H1 (cell line): ENCODE data around the gene PLA2G1B. TPM values are rescaled to one million over a fixed set of nuclear protein-coding genes. Genes with fewer than 3 reads are reported as not detected.

Source experiments
- CTCF ChIA-PET: fragments of 300-600 bp; sonication (Branson Sonifier 250); formaldehyde crosslinking; loops from one replicate; lab custom pipeline; 2021; ENCODE audit not compliant: partially characterized antibody; lab: Charles Lee
- POLR2A ChIA-PET: fragments of 300-600 bp; sonication (Branson Sonifier 250); formaldehyde crosslinking; loops from one replicate; lab custom pipeline; 2021; ENCODE audit warnings: inconsistent platforms; ENCODE audit not compliant: partially characterized antibody; lab: Charles Lee
- DNase-seq, 2 experiments: peaks; one replicate each; pipeline versions ENCODE4 v3.0.0 to v3.0.0-alpha.2; 2010 to 2022; ENCODE audit warnings: low spot score in 2 of 2, low read depth in 1 of 2, mixed read lengths in 1 of 2
- FAIRE-seq: peaks from 2 replicates; lab custom pipeline; 2011; peaks lifted over from hg19 to GRCh38; lab: Jason Lieb, UNC
- H2AFZ ChIP-seq: 2 replicates; pipeline ENCODE4 v1.8.1; 2012; ENCODE audit warnings: low read length, inconsistent platforms
- H2AK5ac ChIP-seq: 2 replicates; pipeline ENCODE4 v1.6.1; 2013; ENCODE audit warnings: low read depth, low read length
- H2BK120ac ChIP-seq: replicated peaks from 2 replicates; pipeline ENCODE3; 2013; ENCODE audit warnings: low read depth, low read length, inconsistent platforms
- H2BK12ac ChIP-seq: 2 replicates; pipeline ENCODE4 v1.6.1; 2013; ENCODE audit warnings: low read depth, low read length
- H2BK15ac ChIP-seq: 2 replicates; pipeline ENCODE4 v1.6.1; 2013; ENCODE audit warnings: low read length
- H2BK20ac ChIP-seq: 2 replicates; pipeline ENCODE4 v1.6.1; 2013; ENCODE audit warnings: low read length
- H2BK5ac ChIP-seq: 2 replicates; pipeline ENCODE4 v1.6.1; 2013; ENCODE audit warnings: low read depth, low read length
- H3K14ac ChIP-seq: 2 replicates; pipeline ENCODE4 v1.6.1; 2013; ENCODE audit warnings: inconsistent platforms; ENCODE audit not compliant: insufficient read length
- H3K18ac ChIP-seq: 2 replicates; pipeline ENCODE4 v1.6.1; 2013; ENCODE audit warnings: low read length; ENCODE audit errors: extremely low read depth
- H3K23ac ChIP-seq: 2 replicates; pipeline ENCODE4 v1.6.1; 2013; ENCODE audit warnings: inconsistent platforms; ENCODE audit not compliant: insufficient read length
- H3K23me2 ChIP-seq: 2 replicates; pipeline ENCODE4 v1.6.1; 2013; ENCODE audit warnings: low read depth, low read length
- H3K27ac ChIP-seq: 2 replicates; pipeline ENCODE4 v1.6.1; 2011; ENCODE audit warnings: low read depth, low read length, inconsistent platforms
- H3K27me3 ChIP-seq, 4 experiments: replicated peaks in 1 of 4; 1 replicate in 1 of 4; 2 replicates in 3 of 4; pipeline versions ENCODE4 v1.6.1 to v1.8.1; 2011 to 2013; ENCODE audit warnings: low read length in 3 of 4, mild to moderate bottlenecking in 3 of 4, inconsistent platforms in 2 of 4, mixed read lengths in 2 of 4, moderate library complexity in 1 of 4; ENCODE audit not compliant: control insufficient read depth in 3 of 4, insufficient read depth in 3 of 4; ENCODE audit errors: extremely low read depth in 1 of 4
- H3K36me3 ChIP-seq, 4 experiments: 2 replicates each; pipeline versions ENCODE4 v1.6.1 to v1.8.1; 2011 to 2013; ENCODE audit warnings: mild to moderate bottlenecking in 4 of 4, low read length in 3 of 4, moderate library complexity in 2 of 4, control low read depth in 1 of 4, inconsistent platforms in 1 of 4; ENCODE audit not compliant: insufficient read depth in 4 of 4, control insufficient read depth in 2 of 4
- H3K4ac ChIP-seq: replicated peaks from 2 replicates; pipeline ENCODE3; 2013; ENCODE audit warnings: low read length, low read depth, mixed read lengths, inconsistent platforms; ENCODE audit not compliant: insufficient read length
- H3K4me1 ChIP-seq, 4 experiments: replicated peaks in 1 of 4; 1 replicate in 1 of 4; 2 replicates in 3 of 4; pipeline versions ENCODE4 v1.6.1 to v1.8.1; 2011 to 2013; ENCODE audit warnings: low read length in 3 of 4, inconsistent platforms in 2 of 4, mixed read lengths in 1 of 4; ENCODE audit not compliant: insufficient read depth in 4 of 4, control insufficient read depth in 3 of 4
- H3K4me2 ChIP-seq, 2 experiments: 2 replicates each; pipeline versions ENCODE4 v1.6.1 to v1.8.1; 2011 to 2013; ENCODE audit warnings: low read depth in 2 of 2, low read length in 2 of 2, control low read depth in 1 of 2, inconsistent platforms in 1 of 2, mild to moderate bottlenecking in 1 of 2; ENCODE audit not compliant: insufficient read depth in 1 of 2
- H3K4me3 ChIP-seq, 4 experiments: fragments of 200-600, 300-600 bp in 1 of 4; sonication (generic), shearing (Covaris generic), sonication (Bioruptor Twin) in 1 of 4; 2 replicates each; pipeline versions ENCODE4 v1.5.1 to v1.8.1; 2011 to 2016; ENCODE audit warnings: low read length in 4 of 4, low read depth in 3 of 4, control low read depth in 2 of 4, inconsistent platforms in 2 of 4, mild to moderate bottlenecking in 2 of 4, mixed read lengths in 1 of 4, moderate library complexity in 1 of 4; ENCODE audit not compliant: insufficient read depth in 2 of 4; ENCODE audit errors: extremely low read depth in 1 of 4
- H3K56ac ChIP-seq: replicated peaks from 2 replicates; pipeline ENCODE3; 2013; ENCODE audit warnings: low read depth, mild to moderate bottlenecking, mixed read lengths, low read length, inconsistent platforms; ENCODE audit not compliant: insufficient read length
- H3K79me1 ChIP-seq: 2 replicates; pipeline ENCODE4 v1.6.1; 2013; ENCODE audit warnings: low read depth, low read length, control low read depth
- H3K79me2 ChIP-seq, 2 experiments: 2 replicates each; pipeline versions ENCODE4 v1.6.1 to v1.8.1; 2012 to 2013; ENCODE audit warnings: low read length in 2 of 2, mild to moderate bottlenecking in 2 of 2, inconsistent platforms in 1 of 2; ENCODE audit not compliant: insufficient read depth in 2 of 2, control insufficient read depth in 1 of 2
- H3K9ac ChIP-seq, 4 experiments: replicated peaks in 1 of 4; 1 replicate in 1 of 4; 2 replicates in 3 of 4; pipeline versions ENCODE4 v1.6.1 to v1.8.1; 2011 to 2013; ENCODE audit warnings: low read depth in 3 of 4, low read length in 3 of 4, control low read depth in 2 of 4, mild to moderate bottlenecking in 2 of 4, moderate library complexity in 2 of 4, inconsistent platforms in 1 of 4; ENCODE audit errors: extremely low read depth in 1 of 4
- H3K9me3 ChIP-seq, 2 experiments: 2 replicates each; pipeline versions ENCODE4 v1.6.1 to v1.8.1; 2012 to 2013; ENCODE audit warnings: mild to moderate bottlenecking in 2 of 2, moderate library complexity in 2 of 2, control low read depth in 1 of 2, inconsistent platforms in 1 of 2, low read depth in 1 of 2, low read length in 1 of 2, mixed read lengths in 1 of 2; ENCODE audit not compliant: insufficient read depth in 2 of 2
- H4K20me1 ChIP-seq, 2 experiments: replicated peaks in 1 of 2; 2 replicates each; pipeline versions ENCODE3 to v1.8.1; 2011 to 2013; ENCODE audit warnings: inconsistent platforms in 2 of 2, low read length in 2 of 2, mild to moderate bottlenecking in 1 of 2; ENCODE audit not compliant: insufficient read depth in 2 of 2, control insufficient read depth in 1 of 2
- H4K5ac ChIP-seq: 2 replicates; pipeline ENCODE4 v1.6.1; 2013; ENCODE audit warnings: low read length, low read depth, mixed read lengths, inconsistent platforms; ENCODE audit not compliant: insufficient read length
- H4K8ac ChIP-seq: 2 replicates; pipeline ENCODE4 v1.8.0; 2013; ENCODE audit warnings: mild to moderate bottlenecking, moderate library complexity, low read length, inconsistent platforms; ENCODE audit not compliant: insufficient read depth; ENCODE audit errors: extremely low read depth
- H4K91ac ChIP-seq: replicated peaks from 2 replicates; pipeline ENCODE3; 2013; ENCODE audit warnings: low read length, mixed read lengths, inconsistent platforms; ENCODE audit not compliant: insufficient read length
- EP300 ChIP-seq, 2 experiments: IDR thresholded peaks; 1 replicate in 1 of 2; 2 replicates in 1 of 2; pipeline ENCODE4 v1.6.1; 2011 to 2012; ENCODE audit warnings: low read depth in 2 of 2, low read length in 2 of 2, mild to moderate bottlenecking in 2 of 2, borderline replicate concordance in 1 of 2, inconsistent platforms in 1 of 2, moderate library complexity in 1 of 2
- KDM1A ChIP-seq: fragments of 200-600, 300-600 bp; sonication (generic); IDR thresholded peaks from 2 replicates; pipeline ENCODE4 v1.7.1; 2016; ENCODE audit warnings: mild to moderate bottlenecking, low read length, borderline replicate concordance
- POLR2AphosphoS5 ChIP-seq: IDR thresholded peaks from 2 replicates; pipeline ENCODE4 v1.6.1; 2011; ENCODE audit warnings: low read depth, low read length
- SAP30 ChIP-seq: fragments of 300-600 bp; sonication (generic); IDR thresholded peaks from 2 replicates; pipeline ENCODE4 v1.7.1; 2012; ENCODE audit warnings: low read length, moderate library complexity, mild to moderate bottlenecking, inconsistent platforms; ENCODE audit not compliant: insufficient read depth, insufficient replicate concordance
- SP2 ChIP-seq: IDR thresholded peaks from 2 replicates; pipeline ENCODE4 v1.6.1; 2012; ENCODE audit warnings: mild to moderate bottlenecking, low read length, inconsistent platforms
- TCF12 ChIP-seq: IDR thresholded peaks from 2 replicates; pipeline ENCODE4 v1.6.1; 2011; ENCODE audit warnings: low read depth, mild to moderate bottlenecking, low read length
- YY1 ChIP-seq: IDR thresholded peaks from 2 replicates; pipeline ENCODE4 v1.6.1; 2011; ENCODE audit warnings: low read depth, mild to moderate bottlenecking, low read length
- WGBS, 2 experiments: shearing (Covaris generic) in 1 of 2; methylation state at CpG; one replicate each; pipeline versions ENCODE4 v1.1.6 to v1.1.7; 2013 to 2015; ENCODE audit warnings: low lambda C conversion rate in 2 of 2, mixed read lengths in 2 of 2, inconsistent platforms in 1 of 2, low coverage in 1 of 2, missing lambda C conversion rate in 1 of 2; ENCODE audit not compliant: insufficient replicate concordance in 2 of 2, insufficient coverage in 1 of 2, insufficient read length in 1 of 2; ENCODE audit errors: extremely low coverage in 1 of 2, missing lambda C conversion rate in 1 of 2; 5-methylcytosine and 5-hydroxymethylcytosine counted together
- polyA plus RNA-seq, 7 experiments: library from polyadenylated mRNA; depleted of rRNA in 3 of 7; stranded (reverse) in 5 of 7; unstranded in 2 of 7; fragments of >200 nt in 5 of 7; fragments of 200-250 nt in 2 of 7; gene quantifications; 1 replicate in 5 of 7; 2 replicates in 1 of 7; 4 replicates in 1 of 7; pipeline versions ENCODE4 v1.2.1 to v1.2.3, GENCODE V29; 2011 to 2013; ENCODE audit warnings: missing spikeins in 2 of 7, mixed read lengths in 2 of 7
- total RNA-seq: library from RNA; stranded (reverse); fragmentation: NEBNext Ultra II Directional; extraction: Animal tissue kit (Norgen Biotek cat#: 25700); gene quantifications from 2 replicates; pipeline ENCODE4 v1.2.1, GENCODE V29; 2021

The PLA2G1B gene
- total and polyA plus RNA-seq, 2 of the 8 experiments (the other 6 are each of a cell fraction or from before 2014, with no cell fraction given) = not detected

GRCh38 chr12:120292661-120293531, 34.7 kb downstream of the PLA2G1B start, which contains the start of gene RNU4-1:
RNU4-1 (minus strand) TSS chr12:120293237.
- no peaks in the 10 kb centered on the region for H3K27me3 ChIP-seq
- DNase-seq = peak; percentile 75 to 80
- H3K4ac ChIP-seq = peak within 1 kb of the TSS; percentile 94
- peak within 1 kb of the TSS; percentile 64 to 99 (median 98) for H3K9ac ChIP-seq
- H3K4me2 ChIP-seq = peak within 1 kb of the TSS; percentile 87 to 100
- H4K20me1 ChIP-seq = no peaks in the 10 kb centered on the region
- CTCF ChIA-PET = interaction anchor here (0.6 to 11.9 kb wide), 7 partner anchors 9 to 94 kb away, joined by 3 to 148 read pairs (median 6); partner anchors contain the start of genes PXN and SIRT4
- H2BK5ac ChIP-seq = peak within 1 kb of the TSS; percentile 100
- H2BK20ac ChIP-seq = no peak within 1 kb of the TSS
- H3K4me1 ChIP-seq = peaks cover 4% of the 10 kb centered on the region in 4 experiments; a peak in 6 of 7 replicates
- no peaks in the 10 kb centered on the region for H3K9me3 ChIP-seq
- peak within 1 kb of the TSS; percentile 92 for H4K5ac ChIP-seq
- H3K14ac ChIP-seq = no peak within 1 kb of the TSS
- H2BK12ac ChIP-seq = peak within 1 kb of the TSS; percentile 92; the same call in 1 of the 2 replicates
- H2BK120ac ChIP-seq = peak within 1 kb of the TSS; percentile 88
- peak within 1 kb of the TSS; percentile 98; the same call in 1 of the 2 replicates for H4K8ac ChIP-seq
- H3K79me1 ChIP-seq = no peaks in the 10 kb centered on the region
- peak within 1 kb of the TSS; percentile 72 for H3K18ac ChIP-seq
- peak within 1 kb of the TSS; percentile 91 for H3K56ac ChIP-seq
- peak within 1 kb of the TSS; percentile 100; the same call in 1 of the 2 replicates for H2AK5ac ChIP-seq
- peak within 1 kb of the TSS; percentile 100 for H4K91ac ChIP-seq
- peak; percentile 83 for FAIRE-seq
- H3K23ac ChIP-seq = no peak within 1 kb of the TSS
- H3K23me2 ChIP-seq = peaks cover 7% of the 10 kb centered on the region; the same call in 1 of the 2 replicates
- peak within 1 kb of the TSS; percentile 100 for H3K27ac ChIP-seq
- no peak within 1 kb of the TSS for H2BK15ac ChIP-seq
- peak within 1 kb of the TSS; percentile 30 for H2AFZ ChIP-seq
- H3K4me3 ChIP-seq = peak within 1 kb of the TSS; percentile 72 to 91 (median 73)
- POLR2A ChIA-PET = interaction anchor here (0.9 to 67.0 kb wide), 51 partner anchors 7 to 416 kb away, joined by 3 to 4270 read pairs (median 6); partner anchors contain the start of genes BICDL1, CIT, COX6A1 and GATC
- 5% methylated on average over 29 of the region's 29 CpGs; no CpG with 5 or more reads in 1 of the 2 experiments for WGBS, 2 experiments
- no peaks in the 10 kb centered on the region for H3K79me2 ChIP-seq
- H3K36me3 ChIP-seq = no peaks in the 10 kb centered on the region
- TF ChIP-seq SAP30 (peak; percentile 65), KDM1A (no peak), YY1 (peak; percentile 41; the same call in 1 of the 2 replicates), SP2 (no peak), POLR2AphosphoS5 (peak; percentile 100), TCF12 (0 out of 2 replicates have a peak, but pooled peaks have one; percentile 47), EP300 (IDR thresholded peaks at IDR 0.05; ENCODE audit: borderline replicate concordance in 1 of 2, low read depth in 2 of 2, low read length in 2 of 2) (peak in 1 of 2 experiments; percentile 22; a peak in 1 of 3 replicates)
